Astrocyte (in vitro differentiated cells and primary cell): ENCODE measurements around the gene SPATA18. TPM values are rescaled to one million over a fixed set of nuclear protein-coding genes. Genes with fewer than 3 reads are reported as not detected.

Experiments used
- DNase-seq: peaks from one replicate; pipeline ENCODE4 v3.0.0-alpha.2; 2010; ENCODE audit warnings: low read depth
- FAIRE-seq: peaks from 2 replicates; lab custom pipeline; 2011; peaks lifted over from hg19 to GRCh38; lab: Jason Lieb, UNC
- H2AFZ ChIP-seq: 2 replicates; pipeline ENCODE4 v1.6.0; 2012; ENCODE audit warnings: low read depth, low read length, inconsistent platforms
- H3K27ac ChIP-seq: 2 replicates; pipeline ENCODE4 v1.5.1; 2011; ENCODE audit warnings: low read depth, low read length, inconsistent platforms
- H3K27me3 ChIP-seq: 2 replicates; pipeline ENCODE4 v1.6.0; 2011; ENCODE audit warnings: low read length, inconsistent platforms; ENCODE audit not compliant: insufficient read depth
- H3K36me3 ChIP-seq: 2 replicates; pipeline ENCODE4 v1.5.1; 2011; ENCODE audit warnings: low read length, inconsistent platforms; ENCODE audit not compliant: insufficient read depth
- H3K4me1 ChIP-seq: 2 replicates; pipeline ENCODE4 v1.5.1; 2011; ENCODE audit warnings: low read length, inconsistent platforms; ENCODE audit not compliant: insufficient read depth
- H3K4me2 ChIP-seq: 2 replicates; pipeline ENCODE4 v1.6.0; 2012; ENCODE audit warnings: low read length, inconsistent platforms
- H3K4me3 ChIP-seq: 2 replicates; pipeline ENCODE4 v1.5.1; 2011; ENCODE audit warnings: low read depth, mild to moderate bottlenecking, low read length, inconsistent platforms; ENCODE audit not compliant: insufficient read depth
- H3K79me2 ChIP-seq: 2 replicates; pipeline ENCODE4 v1.6.0; 2012; ENCODE audit warnings: mild to moderate bottlenecking, low read length, inconsistent platforms; ENCODE audit not compliant: insufficient read depth
- H3K9ac ChIP-seq: 2 replicates; pipeline ENCODE4 v1.6.0; 2012; ENCODE audit warnings: mild to moderate bottlenecking, low read length, inconsistent platforms
- H3K9me3 ChIP-seq: 2 replicates; pipeline ENCODE4 v1.5.1; 2012; ENCODE audit warnings: low read depth, mild to moderate bottlenecking, low read length, inconsistent platforms; ENCODE audit not compliant: insufficient read depth
- H4K20me1 ChIP-seq: 2 replicates; pipeline ENCODE4 v1.6.0; 2012; ENCODE audit warnings: low read length, inconsistent platforms; ENCODE audit not compliant: insufficient read depth
- H3K27ac Mint-ChIP-seq: one replicate; pipeline ENCODE4 v1.8.0; 2021; ENCODE audit warnings: mild to moderate bottlenecking, mixed read lengths; ENCODE audit not compliant: unreplicated experiment
- H3K27me3 Mint-ChIP-seq: one replicate; pipeline ENCODE4 v1.8.0; 2021; ENCODE audit warnings: low read depth, mixed read lengths; ENCODE audit not compliant: unreplicated experiment
- H3K36me3 Mint-ChIP-seq: one replicate; pipeline ENCODE4 v1.8.0; 2021; ENCODE audit warnings: low read depth, mixed read lengths; ENCODE audit not compliant: unreplicated experiment
- H3K4me1 Mint-ChIP-seq: one replicate; pipeline ENCODE4 v1.8.0; 2021; ENCODE audit warnings: low read depth, mixed read lengths; ENCODE audit not compliant: unreplicated experiment
- H3K4me3 Mint-ChIP-seq: one replicate; pipeline ENCODE4 v1.8.0; 2021; ENCODE audit warnings: mild to moderate bottlenecking, moderate library complexity, mixed read lengths; ENCODE audit not compliant: unreplicated experiment
- H3K9me3 Mint-ChIP-seq: one replicate; pipeline ENCODE4 v1.8.0; 2021; ENCODE audit warnings: mild to moderate bottlenecking, mixed read lengths; ENCODE audit not compliant: unreplicated experiment
- EZH2 ChIP-seq: IDR thresholded peaks from 2 replicates; pipeline ENCODE4 v1.6.1; 2012; ENCODE audit warnings: mild to moderate bottlenecking, low read length, inconsistent platforms; ENCODE audit not compliant: insufficient read depth
- total RNA-seq: library from RNA; stranded (reverse); gene quantifications from 2 replicates; pipeline ENCODE4 v1.2.1, GENCODE V29; 2021
- TF ChIP-seq, protein P1 (sequence below): IDR thresholded peaks from 2 replicates; pipeline ENCODE4 v1.5.1; 2011; ENCODE audit warnings: low read depth, mild to moderate bottlenecking, inconsistent platforms, low read length, moderate library complexity; ENCODE audit not compliant: insufficient read depth

Gene SPATA18
- total RNA-seq, 1 donor from 2014 or later: 20.7 TPM

DNA sequence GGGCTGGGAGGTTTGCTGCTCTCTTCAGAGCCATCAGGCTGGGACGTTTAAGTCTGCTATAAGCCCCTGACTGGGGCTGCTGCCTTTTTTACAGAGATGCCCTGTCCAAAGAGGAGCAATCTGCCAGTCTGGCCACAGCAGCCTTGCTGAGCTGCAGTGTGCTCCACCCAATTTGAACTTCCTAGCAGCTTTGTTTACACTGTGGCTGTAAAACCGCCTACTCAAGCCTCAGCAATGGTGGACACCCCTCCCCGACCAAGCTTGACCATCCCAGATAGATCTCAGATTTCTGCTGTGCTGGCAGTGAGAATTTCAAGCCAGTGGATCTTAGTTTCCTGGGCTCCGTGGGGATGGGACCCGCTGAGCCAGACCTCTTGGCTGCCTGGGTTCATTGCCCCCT, 40.7 kb downstream of the SPATA18 start:
- no peaks in the 10 kb centered on the region for H3K79me2 ChIP-seq
- Mint-ChIP-seq H3K9me3 (no peaks in the 10 kb centered on the region), H3K4me3 (no peak overlapping the region), H3K4me1 (peaks cover 5% of the 10 kb centered on the region), H3K27me3 (no peaks in the 10 kb centered on the region), H3K27ac (no peak overlapping the region), H3K36me3 (peaks cover 4% of the 10 kb centered on the region)
- H3K9me3 ChIP-seq: no peaks in the 10 kb centered on the region
- H3K27me3 ChIP-seq: no peaks in the 10 kb centered on the region
- no peaks in the 10 kb centered on the region for H3K36me3 ChIP-seq
- H3K4me3 ChIP-seq: no peak overlapping the region
- FAIRE-seq (no peak), DNase-seq (peak; percentile 46)
- no peaks in the 10 kb centered on the region for H3K4me1 ChIP-seq
- H4K20me1 ChIP-seq: no peaks in the 10 kb centered on the region
- no peak overlapping the region for H3K9ac ChIP-seq
- TF ChIP-seq, protein P1, sequence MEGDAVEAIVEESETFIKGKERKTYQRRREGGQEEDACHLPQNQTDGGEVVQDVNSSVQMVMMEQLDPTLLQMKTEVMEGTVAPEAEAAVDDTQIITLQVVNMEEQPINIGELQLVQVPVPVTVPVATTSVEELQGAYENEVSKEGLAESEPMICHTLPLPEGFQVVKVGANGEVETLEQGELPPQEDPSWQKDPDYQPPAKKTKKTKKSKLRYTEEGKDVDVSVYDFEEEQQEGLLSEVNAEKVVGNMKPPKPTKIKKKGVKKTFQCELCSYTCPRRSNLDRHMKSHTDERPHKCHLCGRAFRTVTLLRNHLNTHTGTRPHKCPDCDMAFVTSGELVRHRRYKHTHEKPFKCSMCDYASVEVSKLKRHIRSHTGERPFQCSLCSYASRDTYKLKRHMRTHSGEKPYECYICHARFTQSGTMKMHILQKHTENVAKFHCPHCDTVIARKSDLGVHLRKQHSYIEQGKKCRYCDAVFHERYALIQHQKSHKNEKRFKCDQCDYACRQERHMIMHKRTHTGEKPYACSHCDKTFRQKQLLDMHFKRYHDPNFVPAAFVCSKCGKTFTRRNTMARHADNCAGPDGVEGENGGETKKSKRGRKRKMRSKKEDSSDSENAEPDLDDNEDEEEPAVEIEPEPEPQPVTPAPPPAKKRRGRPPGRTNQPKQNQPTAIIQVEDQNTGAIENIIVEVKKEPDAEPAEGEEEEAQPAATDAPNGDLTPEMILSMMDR: no peak
- TF ChIP-seq EZH2: no peak
- H3K4me2 ChIP-seq: no peak overlapping the region
- no peak overlapping the region for H3K27ac ChIP-seq
- no peak overlapping the region for H2AFZ ChIP-seq

DNA sequence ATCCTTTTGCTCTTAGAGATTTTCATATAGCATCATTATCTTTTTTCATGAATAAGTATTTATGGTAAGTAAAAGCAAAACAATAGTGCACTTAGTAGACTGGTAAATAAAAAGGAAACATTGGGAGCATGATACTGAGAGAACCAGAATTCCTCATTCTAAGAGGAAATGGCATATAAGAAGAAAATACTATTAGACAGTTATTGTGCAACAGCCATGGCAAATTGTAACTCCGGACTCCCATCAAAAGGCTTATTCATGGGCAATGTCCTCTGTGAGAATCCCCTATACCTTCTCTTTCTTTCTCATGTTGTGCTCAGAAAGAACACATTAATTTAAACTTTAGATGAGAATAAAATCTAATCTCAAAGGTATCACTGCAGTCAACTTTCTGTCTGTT, 42.4 kb downstream of the SPATA18 start:
- no peaks in the 10 kb centered on the region for H3K9me3 Mint-ChIP-seq
- TF ChIP-seq EZH2: no peak
- TF ChIP-seq, protein P1: no peak
- Histone ChIP-seq H3K27me3 (no peaks in the 10 kb centered on the region), H3K4me1 (no peaks in the 10 kb centered on the region), H2AFZ (no peak overlapping the region), H3K36me3 (no peaks in the 10 kb centered on the region), H3K79me2 (no peaks in the 10 kb centered on the region), H3K4me2 (no peak overlapping the region), H3K27ac (no peak overlapping the region), H3K4me3 (no peak overlapping the region), H3K9ac (no peak overlapping the region), H4K20me1 (no peaks in the 10 kb centered on the region), H3K9me3 (no peaks in the 10 kb centered on the region)
- FAIRE-seq: no peak
- no peak for DNase-seq
- no peaks in the 10 kb centered on the region for H3K36me3 Mint-ChIP-seq
- H3K27ac Mint-ChIP-seq: no peak overlapping the region
- H3K4me1 Mint-ChIP-seq: peaks cover 5% of the 10 kb centered on the region
- no peak overlapping the region for H3K4me3 Mint-ChIP-seq
- no peaks in the 10 kb centered on the region for H3K27me3 Mint-ChIP-seq

DNA sequence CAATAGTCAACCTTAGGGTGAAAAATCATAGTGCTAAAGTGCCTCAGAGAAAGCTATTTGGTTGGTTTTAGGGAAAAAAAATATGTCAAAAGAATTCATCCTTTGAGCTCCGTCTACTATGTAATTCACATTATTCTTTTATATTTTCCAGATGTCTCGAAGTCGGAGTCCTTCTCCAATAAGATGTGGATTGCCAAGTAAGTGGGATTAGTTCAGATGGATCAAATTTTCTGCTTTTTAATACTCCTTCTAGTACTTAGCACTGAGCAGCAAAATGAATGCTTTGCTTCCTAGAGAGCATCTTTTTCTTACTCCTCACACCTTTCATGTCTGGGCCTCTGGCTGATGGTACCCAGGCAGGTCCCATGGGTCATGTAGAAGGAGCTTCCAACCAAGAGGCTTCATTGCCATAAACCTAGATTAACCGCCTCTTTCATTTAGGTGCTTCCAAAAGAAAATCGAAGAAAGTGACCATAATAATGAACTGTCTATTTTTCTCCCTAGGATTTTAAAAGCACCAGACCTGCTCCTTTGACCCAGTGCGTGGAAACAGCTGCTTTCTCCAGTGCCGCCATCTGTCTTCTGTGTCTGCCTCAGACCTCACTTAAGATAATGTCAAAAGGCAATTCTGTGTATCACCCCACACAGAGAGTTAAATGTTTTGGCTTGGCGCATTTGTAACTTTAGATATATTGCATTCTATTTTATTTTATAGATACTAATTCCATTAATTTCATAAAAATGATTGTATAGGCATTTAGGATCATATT, 43.5 kb downstream of the SPATA18 start:
- DNase-seq (no peak), FAIRE-seq (no peak)
- no peak for TF ChIP-seq EZH2
- TF ChIP-seq, protein P1: no peak
- Histone ChIP-seq H3K9me3 (no peaks in the 10 kb centered on the region), H3K36me3 (no peaks in the 10 kb centered on the region), H3K9ac (no peak overlapping the region), H2AFZ (no peak overlapping the region), H3K4me2 (no peak overlapping the region), H3K79me2 (no peaks in the 10 kb centered on the region), H4K20me1 (no peaks in the 10 kb centered on the region), H3K4me3 (no peak overlapping the region), H3K27me3 (no peaks in the 10 kb centered on the region), H3K27ac (no peak overlapping the region), H3K4me1 (peaks cover under 1% of the 10 kb centered on the region)
- Mint-ChIP-seq H3K27ac (no peak overlapping the region), H3K9me3 (no peaks in the 10 kb centered on the region), H3K4me3 (no peak overlapping the region), H3K36me3 (no peaks in the 10 kb centered on the region), H3K4me1 (peaks cover 5% of the 10 kb centered on the region), H3K27me3 (no peaks in the 10 kb centered on the region)
